Heart left ventricle (tissue), 16 donors: ENCODE data around the gene ZFP64. TPM values are rescaled to one million over a fixed set of nuclear protein-coding genes. Genes with fewer than 3 reads are reported as not detected.

ENCODE experiments used
- ATAC-seq, 4 donors: fragments of 200-7000 bp; cut with Tn5 transposase; one replicate each; pipeline ENCODE4 v1.9.1; 2020 to 2022; ENCODE audit warnings: moderate library complexity in 4 of 4, mild to moderate bottlenecking in 3 of 4, moderate number of reproducible peaks in 1 of 4
- DNase-seq, 5 donors: peaks; one replicate each; pipeline ENCODE4 v3.0.0-alpha.2; 2020
- H3K27ac ChIP-seq, 12 donors: fragments of 200-600 bp; sonication (generic) in 4 of 12; one replicate each; pipeline versions ENCODE4 v1.5.0 to v1.8.0; 2016 to 2022; ENCODE audit warnings: mild to moderate bottlenecking in 2 of 12
- H3K27me3 ChIP-seq, 9 donors: fragments of 200-600 bp; sonication (generic) in 2 of 9; one replicate each; pipeline versions ENCODE4 v1.5.1 to v1.8.0; 2016 to 2022; ENCODE audit warnings: mild to moderate bottlenecking in 3 of 9
- H3K36me3 ChIP-seq, 9 donors: fragments of 200-600 bp; sonication (generic) in 2 of 9; one replicate each; pipeline versions ENCODE4 v1.5.0 to v1.8.0; 2018 to 2022; ENCODE audit warnings: mild to moderate bottlenecking in 2 of 9
- H3K4me1 ChIP-seq, 12 donors: fragments of 200-600 bp; sonication (generic) in 4 of 12; one replicate each; pipeline versions ENCODE4 v1.5.0 to v1.8.0; 2016 to 2022; ENCODE audit warnings: mild to moderate bottlenecking in 3 of 12
- H3K4me3 ChIP-seq, 12 donors: fragments of 200-600 bp; sonication (generic) in 4 of 12; one replicate each; pipeline versions ENCODE4 v1.5.0 to v1.8.0; 2017 to 2022; ENCODE audit warnings: mild to moderate bottlenecking in 9 of 12, moderate library complexity in 4 of 12
- H3K9me3 ChIP-seq, 12 donors: fragments of 200-600 bp; sonication (generic) in 4 of 12; one replicate each; pipeline versions ENCODE4 v1.5.0 to v1.8.0; 2016 to 2022; ENCODE audit warnings: mild to moderate bottlenecking in 1 of 12
- CTCF ChIP-seq, 12 donors: fragments of 200-600 bp; sonication (generic) in 4 of 12; IDR thresholded peaks; one replicate each; pipeline versions ENCODE4 v1.5.0 to v1.8.0; 2018 to 2022; ENCODE audit warnings: antibody characterized with exemption in 12 of 12, mild to moderate bottlenecking in 5 of 12
- POLR2A ChIP-seq, 2 donors: fragments of 450-650 bp; IDR thresholded peaks; one replicate each; pipeline ENCODE4 v1.6.1; 2017; ENCODE audit warnings: antibody characterized with exemption in 2 of 2, mild to moderate bottlenecking in 2 of 2, moderate library complexity in 2 of 2
- WGBS, 4 donors: extraction: QIAGEN DNeasy Blood & Tissue Kit in 2 of 4; methylation state at CpG; one replicate each; pipeline versions ENCODE4 v1.1.5 to v1.1.7; 2013 to 2018; 5-methylcytosine and 5-hydroxymethylcytosine counted together
- intact Hi-C, 10 donors: fragments of 100-400 bp; cut with DNase I; formaldehyde crosslinking; loops; one replicate each; pipeline versions ENCODE4 v1.11.1 to v1.14.2; 2022
- polyA plus RNA-seq, 2 donors: library from polyadenylated mRNA; stranded (reverse); fragments of 200-250 nt; gene quantifications; one replicate each; pipeline ENCODE4 v1.2.3, GENCODE V29; 2013
- total RNA-seq, 9 donors: library from RNA; depleted of rRNA in 2 of 9; stranded (reverse); fragments of >200 nt in 2 of 9; fragmentation: NEBNext Ultra II Directional in 3 of 9; extraction: Animal tissue kit (Norgen Biotek cat#: 25700) in 3 of 9; gene quantifications; one replicate each; pipeline versions ENCODE4 v1.1.0 to v1.2.4, GENCODE V29; 2016 to 2023
- donor health status: ischemic (EF 13 %, LVEDD 7.1; RV severe dilation, severe dysfunction).
- donor health status: healthy with polysubstance abuse.
- donor health status: DM: no; HTN: yes; CAD: no.
- donor health status: DM: no; HTN: no; CAD: no.
- donor health status: ischemic (EF 25% LVEDD 6.9; RV normal size, moderate dysfunction).
- donor health status: ischemic (EF 25% LVEDD 5.7; RV mildly dilated, moderate dysfunction).
- donor health status: healthy.
- donor health status: DM: yes; HTN: yes; CAD: no.
- donor health status: ischemic (EF 35%, LVEDD 5.7; RV mildly dilated, moderate dysfunction).
- donor health status: nonischemic (EF 11% LVEDD 7.7; RV severe dilation, severe dysfunction).
- donor health status: DM: yes; HTN: yes; CAD: no.
- donor health status: PGD.
- donor health status: ischemic (EF 29% LVEDD 5.4; RV normal size, mild dysfunction).
- donor health status: nonischemic (EF 23%, LVEDD 6.1; RV moderate dilation, normal function).

ZFP64 gene
- total and polyA plus RNA-seq, 11 donors = 2.0 to 12.5 (median 9.2) TPM

- no peaks in the 10 kb centered on the region for H3K4me1 ChIP-seq
- ATAC-seq (no peak), DNase-seq (no peak)
- H3K27ac ChIP-seq = no peak overlapping the region
- no peak overlapping the region for H3K4me3 ChIP-seq
- no peak for TF ChIP-seq POLR2A (IDR thresholded peaks at IDR 0.05)
- TF ChIP-seq CTCF (IDR thresholded peaks at IDR 0.05) = no peak
- peaks cover 0 to 73% (median 43%) of the 10 kb centered on the region in 9 donors for H3K36me3 ChIP-seq
- peaks cover 0 to 13% (median 0%) of the 10 kb centered on the region in 12 donors for H3K9me3 ChIP-seq
- intact Hi-C loops = no loop called here
- WGBS, 4 donors = 94 to 100% (median 97%) methylated on average over 1 of the region's 1 CpG
- H3K27me3 ChIP-seq = no peaks in the 10 kb centered on the region
Observed at GRCh38 chr20:52166150-52166549, 25.4 kb downstream of the ZFP64 start.

DNA sequence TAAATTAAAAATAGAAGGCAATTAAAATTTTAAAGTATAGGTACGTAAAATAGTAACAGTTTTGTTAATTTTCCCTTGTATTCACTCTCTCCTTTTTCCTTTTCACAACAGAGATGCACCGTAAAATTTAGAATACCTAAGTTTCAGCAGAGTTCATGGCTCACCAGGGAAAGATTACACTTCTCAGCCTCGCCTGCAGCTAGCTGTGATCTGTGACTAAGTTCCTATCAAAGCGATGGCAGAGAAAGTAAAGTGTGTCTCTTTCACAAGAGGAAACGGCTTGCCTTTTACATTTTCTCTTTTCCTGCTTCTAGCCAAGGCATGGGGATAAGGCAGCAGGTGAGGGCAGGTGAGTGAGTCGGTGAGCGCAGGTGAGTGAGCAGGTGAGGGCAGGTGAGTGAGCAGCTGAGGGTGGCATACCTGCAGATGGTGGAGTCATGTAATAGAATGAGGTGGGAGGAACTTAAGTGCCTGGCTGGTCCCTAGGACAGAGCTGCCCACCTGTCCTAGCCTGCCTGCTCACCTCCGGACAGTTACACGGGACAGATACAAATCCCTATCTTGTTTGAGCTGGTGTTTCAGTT is 30.9 kb downstream of the ZFP64 start:
- Histone ChIP-seq H3K36me3 (peaks cover 0 to 100% (median 83%) of the 10 kb centered on the region in 9 donors), H3K9me3 (peaks cover 0 to 26% (median 6%) of the 10 kb centered on the region in 12 donors), H3K4me3 (no peak overlapping the region), H3K27ac (no peak overlapping the region), H3K4me1 (no peaks in the 10 kb centered on the region), H3K27me3 (no peaks in the 10 kb centered on the region)
- ATAC-seq (no peak), DNase-seq (no peak)
- WGBS, 4 donors = 94 to 97% (median 96%) methylated on average over 9 of the region's 9 CpGs
- TF ChIP-seq CTCF (IDR thresholded peaks at IDR 0.05) (no peak), POLR2A (IDR thresholded peaks at IDR 0.05) (no peak)
- intact Hi-C loops = no loop called here

DNA sequence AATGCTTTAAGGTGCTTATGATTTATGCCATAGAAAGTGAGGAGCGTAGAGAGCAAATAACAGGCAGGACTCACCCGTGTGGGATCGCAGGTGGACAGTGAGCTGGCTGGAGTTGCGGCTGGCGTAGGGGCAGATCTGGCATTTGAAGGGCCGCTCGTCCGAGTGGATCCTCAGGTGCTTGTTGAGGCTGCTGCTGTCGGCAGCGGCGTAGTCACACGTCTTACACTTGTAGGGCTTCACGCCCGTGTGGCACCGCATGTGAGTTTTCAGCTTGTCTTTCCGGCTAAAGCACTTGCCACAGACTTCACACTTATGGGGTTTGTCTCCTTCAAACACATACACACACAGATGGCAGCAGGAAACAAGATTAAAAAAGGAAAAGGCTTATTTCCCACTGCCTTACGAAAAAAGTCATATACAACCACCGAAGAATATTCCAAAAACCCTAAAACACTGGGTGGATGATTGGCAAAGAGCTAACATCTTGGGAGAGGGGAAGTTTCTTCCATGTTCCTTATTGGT is 31.5 kb downstream of the ZFP64 start:
- H3K4me1 ChIP-seq = no peaks in the 10 kb centered on the region
- no peak for DNase-seq
- H3K36me3 ChIP-seq = peaks cover 0 to 100% (median 80%) of the 10 kb centered on the region in 9 donors
- H3K27me3 ChIP-seq = no peaks in the 10 kb centered on the region
- no peak for ATAC-seq
- intact Hi-C loops = no loop called here
- H3K9me3 ChIP-seq = peaks cover 0 to 21% (median 6%) of the 10 kb centered on the region in 12 donors
- H3K4me3 ChIP-seq = no peak overlapping the region
- no peak for TF ChIP-seq CTCF (IDR thresholded peaks at IDR 0.05)
- no peak for TF ChIP-seq POLR2A (IDR thresholded peaks at IDR 0.05)
- WGBS, 4 donors = 93 to 97% (median 96%) methylated on average over 18 of the region's 18 CpGs
- no peak overlapping the region for H3K27ac ChIP-seq

- DNase-seq = no peak
- Histone ChIP-seq H3K4me1 (no peaks in the 10 kb centered on the region), H3K36me3 (peaks cover 0 to 88% (median 62%) of the 10 kb centered on the region in 9 donors), H3K9me3 (peaks cover 0 to 21% (median 6%) of the 10 kb centered on the region in 12 donors), H3K4me3 (no peak overlapping the region), H3K27ac (no peak overlapping the region), H3K27me3 (no peaks in the 10 kb centered on the region)
- WGBS, 4 donors = 48 to 68% (median 60%) methylated on average over 1 of the region's 1 CpG
- intact Hi-C loops = loop anchor here in 1 of 10 donors (5.0 kb wide), 1 partner anchor 517 kb away; no protein-coding TSS in a partner anchor
- ATAC-seq = no peak
- TF ChIP-seq POLR2A (IDR thresholded peaks at IDR 0.05) (no peak), CTCF (IDR thresholded peaks at IDR 0.05) (no peak)
Observed at GRCh38 chr20:52154575-52154974, 37.0 kb downstream of the ZFP64 start.
